DMS 273 (cell line): ENCODE data around the gene CLRN3.

Experiments used
- DNase-seq: peaks from one replicate; lab custom pipeline; 2025; ENCODE audit not compliant: unreplicated experiment; lab: John Stamatoyannopoulos, UW

Gene CLRN3

DNA sequence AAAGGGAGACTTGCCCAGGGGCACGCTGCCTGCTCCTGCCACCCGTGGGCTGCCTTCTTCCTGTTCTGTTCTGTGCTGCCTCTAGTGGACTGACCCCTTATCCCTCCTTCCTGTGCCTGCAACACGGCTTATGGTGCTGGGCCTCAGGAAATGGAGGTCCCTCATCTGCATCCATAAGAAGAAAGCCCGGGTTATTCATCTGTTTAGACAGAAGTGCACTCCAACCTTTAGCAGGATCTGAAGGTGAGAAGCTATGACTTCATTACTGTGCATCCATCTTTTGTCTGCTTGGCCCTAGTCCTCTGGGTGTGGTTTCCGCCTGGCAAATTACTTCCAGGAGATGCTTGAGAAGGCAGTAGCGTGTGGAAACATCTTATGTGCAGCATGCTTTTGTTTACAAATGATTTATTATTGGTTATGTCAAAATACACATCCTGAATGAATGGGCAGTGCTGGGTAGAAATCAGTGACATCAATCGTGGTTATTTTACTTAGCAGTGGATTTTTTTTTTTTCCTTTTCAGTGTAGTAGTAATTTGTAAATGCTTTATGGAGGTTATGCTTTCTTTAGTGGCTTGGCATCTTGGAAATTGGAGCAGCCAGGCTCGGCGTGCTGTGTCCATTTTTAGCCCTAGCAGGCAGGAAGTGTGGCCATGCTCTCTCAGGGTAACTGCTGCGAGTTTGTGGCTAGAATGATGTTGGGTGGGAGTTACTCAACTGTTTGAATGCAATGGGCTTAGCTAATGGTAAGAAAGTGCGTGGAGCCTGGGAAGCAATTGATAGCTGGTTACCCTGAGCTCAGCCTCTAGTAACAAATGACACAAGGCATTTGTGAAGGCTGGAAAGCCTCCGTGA is 26.9 kb upstream of the CLRN3 start:
- peak; percentile 8 for DNase-seq

- no peak for DNase-seq
These were observed 25.8 kb upstream of the CLRN3 start for GRCh38 chr10:127918572-127918971.

GRCh38 chr10:127916826-127917225 is 24.1 kb upstream of the CLRN3 start:
- DNase-seq, result no peak

DNA sequence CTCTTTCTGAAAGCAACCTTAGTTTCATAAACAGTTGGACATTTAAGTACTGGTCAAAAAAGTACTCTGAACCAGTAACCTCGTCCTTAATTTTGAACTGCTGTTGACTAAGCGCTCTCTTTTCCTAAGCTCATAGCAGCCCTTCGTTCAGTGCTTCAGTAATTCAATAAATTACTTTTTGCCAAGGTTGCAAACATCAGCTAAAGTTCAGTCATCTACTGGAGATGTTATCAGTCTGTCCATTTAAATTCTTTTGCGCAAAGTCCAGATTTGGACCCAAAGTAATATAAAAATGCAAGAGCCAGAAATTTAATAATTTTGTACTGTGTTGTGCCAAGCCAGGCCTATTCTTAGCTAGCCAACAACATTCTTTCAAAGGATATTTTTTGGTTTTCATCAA is 22.6 kb upstream of the CLRN3 start:
- DNase-seq, result no peak

GRCh38 chr10:127913368-127913759 is 20.6 kb upstream of the CLRN3 start:
- no peak for DNase-seq

- DNase-seq, result no peak
These were observed 20.0 kb upstream of the CLRN3 start for GRCh38 chr10:127912607-127913367.

DNA sequence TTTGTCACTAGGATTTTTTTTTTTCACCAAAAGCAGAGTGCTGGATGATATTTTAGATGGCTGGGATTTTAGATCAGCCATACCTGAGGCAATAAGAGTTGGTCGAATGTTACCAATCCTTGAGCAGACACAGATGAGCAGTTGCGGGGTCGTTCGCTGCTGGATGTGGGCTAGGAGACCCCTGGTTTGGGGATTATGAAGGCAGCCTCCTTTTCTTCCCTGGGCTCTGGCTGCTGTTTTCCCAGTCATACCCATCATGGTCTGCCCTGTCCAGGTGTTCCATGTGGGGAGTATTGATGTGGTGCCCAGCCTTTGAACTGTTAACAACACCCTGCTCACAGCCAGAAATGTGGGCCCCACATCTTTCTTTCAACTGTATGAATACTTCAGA is 19.1 kb upstream of the CLRN3 start:
- no peak for DNase-seq

DNA sequence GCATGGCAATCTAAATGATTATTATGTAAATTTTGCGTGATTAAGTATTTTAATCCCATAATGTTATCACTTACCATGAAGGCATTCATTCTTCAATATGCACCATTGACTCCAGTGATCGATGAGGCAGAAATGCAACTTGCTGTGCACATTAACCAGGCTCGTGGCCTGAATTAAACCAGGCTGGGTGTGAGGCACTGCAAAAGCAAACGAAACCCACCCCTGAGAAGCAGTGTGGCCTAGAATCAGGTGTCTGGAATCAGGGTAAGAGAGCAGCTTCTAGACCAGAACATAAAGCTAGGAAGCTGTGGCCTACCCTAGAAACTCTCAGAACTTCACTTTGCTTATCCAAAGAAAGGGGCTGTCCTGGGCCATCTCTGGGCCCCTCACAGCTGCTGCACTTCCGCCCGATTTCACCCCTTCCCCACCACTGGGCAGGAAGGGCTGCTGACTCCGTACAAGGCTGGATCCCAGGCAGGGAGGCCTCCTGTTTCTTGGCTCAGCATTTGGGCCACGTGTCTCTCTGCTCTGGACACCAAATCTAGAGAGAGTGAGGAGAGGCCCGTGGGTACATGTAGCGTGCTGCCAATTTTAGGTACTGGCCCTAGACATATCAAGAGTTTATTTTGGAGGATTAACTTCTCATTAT is 18.6 kb upstream of the CLRN3 start:
- no peak for DNase-seq

DNA sequence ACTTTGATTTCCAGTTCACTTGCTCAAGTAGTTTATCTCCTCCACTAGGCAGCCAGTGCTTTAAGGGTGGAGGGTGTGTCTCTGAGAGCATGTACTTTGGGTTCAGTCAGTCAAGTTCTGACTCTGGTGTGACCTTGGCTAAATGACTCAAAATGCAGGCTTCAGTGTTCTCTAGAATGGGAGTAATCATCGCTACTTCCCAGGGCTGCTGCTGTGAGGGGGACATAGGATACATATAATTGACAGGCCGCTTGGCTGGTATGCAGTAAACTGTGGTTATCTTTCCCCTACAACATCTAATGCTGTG is 17.7 kb upstream of the CLRN3 start:
- DNase-seq, result no peak

DNA sequence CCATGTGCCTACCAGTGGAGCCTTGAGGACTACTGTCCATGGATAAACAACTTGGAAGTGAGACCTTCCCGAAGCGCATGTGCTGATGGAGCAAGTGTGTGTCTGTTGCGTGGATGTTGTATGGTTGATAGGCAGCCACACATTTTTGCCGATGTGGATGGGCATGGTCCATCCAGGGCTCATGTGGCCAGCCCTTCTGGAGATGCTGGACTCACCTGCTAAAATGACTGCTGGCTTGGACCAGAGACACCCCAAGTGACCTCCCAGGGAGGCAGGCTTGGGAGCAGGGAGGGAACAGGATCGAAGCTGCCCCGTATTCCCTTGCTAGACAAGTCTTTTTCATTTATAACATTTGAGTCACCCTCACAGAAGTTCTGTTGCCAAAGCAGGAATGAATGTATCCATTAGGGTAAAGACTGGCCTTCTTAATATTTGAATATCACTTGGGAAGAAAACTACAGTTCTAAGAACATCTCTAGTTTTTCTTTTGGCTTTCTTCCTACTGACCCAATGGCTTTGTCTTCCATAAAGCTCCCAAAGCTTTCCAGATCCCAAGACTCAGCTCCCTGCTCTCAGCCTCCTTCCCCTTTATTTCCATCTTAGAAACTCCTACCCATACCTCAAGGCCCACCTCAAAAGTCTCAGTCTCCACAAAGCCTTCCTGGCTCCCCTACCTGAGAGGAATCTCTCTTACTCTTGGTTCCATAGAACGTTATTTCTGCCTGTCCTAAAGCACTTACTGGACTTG is 17.1 kb upstream of the CLRN3 start:
- no peak for DNase-seq

DNA sequence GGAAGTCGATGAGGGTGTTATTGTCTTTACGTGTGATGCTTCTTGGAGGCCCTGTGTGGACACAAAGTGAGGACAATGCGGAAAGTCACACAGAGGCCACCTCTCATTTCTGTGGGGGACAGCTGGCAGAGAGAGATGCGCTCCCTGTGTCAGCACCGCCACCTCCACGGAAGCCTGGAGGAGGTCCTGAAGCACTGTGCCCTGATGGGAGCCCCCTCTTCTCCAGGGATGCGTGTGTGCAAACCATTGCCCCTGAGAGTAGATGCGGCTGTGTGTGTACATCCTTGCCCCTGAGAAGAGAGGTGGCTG is 16.2 kb upstream of the CLRN3 start:
- no peak for DNase-seq

DNA sequence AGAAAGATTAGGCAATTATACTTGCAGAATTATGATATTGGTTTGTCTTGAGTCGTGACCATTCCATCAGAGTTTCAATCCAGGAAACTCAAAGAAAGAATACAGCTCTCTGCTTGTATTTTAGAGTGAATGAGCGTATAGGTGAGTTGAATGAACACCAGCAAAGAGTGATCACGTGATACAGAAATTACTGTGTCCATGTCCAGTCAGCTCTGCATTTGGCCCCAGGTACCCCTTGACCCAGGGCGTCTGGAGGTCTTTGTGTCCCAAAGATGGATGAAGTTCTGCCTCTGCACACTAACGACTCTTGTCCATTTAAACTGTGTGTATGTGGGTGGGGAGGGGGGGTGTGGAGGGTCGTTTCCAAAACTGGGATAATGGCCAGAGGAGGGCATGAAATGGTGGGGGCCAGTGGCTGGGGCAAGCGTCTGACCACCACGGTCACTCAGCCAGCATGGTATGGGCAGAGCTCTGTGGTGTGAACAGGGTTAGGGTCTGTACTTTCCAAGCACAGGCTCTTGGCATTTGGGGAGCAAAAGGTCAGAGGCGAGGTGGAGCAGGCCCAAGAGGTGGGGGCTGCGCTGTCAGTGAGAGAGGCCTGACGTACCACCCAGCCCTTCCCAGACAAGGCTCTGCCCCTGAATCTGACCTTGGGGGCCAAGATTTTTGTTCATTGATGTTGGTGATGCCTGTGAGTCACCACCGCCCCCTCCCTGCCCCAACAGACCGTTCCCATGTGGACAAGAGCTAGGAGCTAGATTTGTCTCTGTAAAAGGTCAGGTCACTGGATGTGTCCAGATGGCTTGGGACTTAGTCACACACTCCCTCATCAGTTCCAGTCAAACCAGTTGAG is 15.6 kb upstream of the CLRN3 start:
- DNase-seq, result no peak

DNA sequence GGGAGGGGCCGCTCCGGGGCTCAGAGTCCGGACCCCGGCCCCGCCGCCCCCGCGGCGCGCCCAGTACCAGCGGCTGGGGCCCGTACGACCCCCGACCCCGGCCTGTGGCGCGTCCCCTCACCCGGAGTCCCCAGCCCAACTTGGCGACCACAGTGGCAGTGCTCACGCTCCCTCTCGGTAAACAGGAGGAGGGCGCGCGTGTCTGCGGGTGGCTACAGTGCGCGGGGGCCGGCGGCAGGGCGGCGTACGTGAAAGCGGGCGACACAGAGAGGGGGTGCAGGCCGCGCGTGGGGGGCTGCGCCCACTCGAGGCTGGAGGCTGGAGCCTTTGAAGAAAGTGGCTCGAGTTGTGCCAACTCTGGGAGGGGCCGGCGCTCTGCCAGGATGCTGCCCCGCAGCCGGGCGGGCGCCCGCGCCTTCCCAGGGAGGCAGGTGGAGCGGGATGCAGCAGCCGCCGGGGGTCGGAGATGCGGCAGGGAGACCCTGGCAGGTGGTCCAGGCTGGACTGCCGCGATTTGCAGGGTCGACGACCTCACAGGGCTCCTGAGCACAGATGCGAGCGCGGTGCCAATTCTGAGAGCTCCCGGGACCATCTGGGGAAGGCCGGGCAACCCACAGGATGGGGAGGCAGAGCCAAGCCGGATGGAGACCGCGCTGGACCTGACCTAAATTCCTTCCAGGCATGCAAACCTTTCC is 14.8 kb upstream of the CLRN3 start:
- DNase-seq, result peak; percentile 35

DNA sequence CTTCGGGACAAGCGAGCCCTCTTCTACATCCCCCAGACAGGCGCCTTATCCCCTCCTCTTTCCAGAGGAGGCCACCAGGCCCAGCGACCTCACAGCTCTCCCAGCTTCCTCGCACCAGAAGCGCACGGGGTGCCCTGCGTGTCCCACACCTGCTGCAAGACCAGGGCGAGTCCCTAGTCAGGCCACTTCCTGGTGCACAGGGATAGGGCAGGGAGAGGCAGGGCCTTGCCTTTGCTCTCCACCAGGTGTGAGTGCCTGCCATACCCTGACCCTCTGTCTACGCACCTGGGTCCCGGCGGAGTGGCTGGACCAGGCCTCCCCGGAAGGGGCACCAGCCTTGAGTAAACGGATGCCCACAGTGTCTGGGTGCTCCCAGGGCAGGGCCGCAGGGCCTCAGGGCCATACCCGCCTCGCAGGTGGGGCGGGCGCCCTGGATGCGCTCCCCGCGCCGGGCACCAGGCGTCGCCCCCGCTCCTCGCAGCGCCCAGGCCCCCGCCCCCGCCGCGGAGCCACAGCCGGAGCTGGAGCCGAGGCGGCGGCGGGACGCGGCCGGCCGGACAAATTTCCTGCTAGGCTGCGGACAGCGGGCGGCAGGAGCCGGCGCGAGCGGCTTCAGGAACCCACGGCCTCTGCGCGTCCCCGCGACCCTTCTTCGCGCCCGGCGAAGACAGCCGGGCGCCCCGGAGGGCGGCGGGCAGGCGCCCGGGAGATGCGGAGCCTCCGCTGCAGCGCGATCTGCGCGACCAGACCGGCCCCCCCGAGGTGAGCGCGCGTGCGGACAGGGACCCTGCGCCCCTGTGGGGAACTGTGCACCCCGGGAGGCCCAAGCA is 14.0 kb upstream of the CLRN3 start, which contains the start of gene PTPRE:
Gene PTPRE, plus strand, starts transcription at position 556 of the 830 bp plus-strand sequence. CDS start 133,779 bp downstream, outside the sequence.
- DNase-seq, result peak; percentile 78

DNA sequence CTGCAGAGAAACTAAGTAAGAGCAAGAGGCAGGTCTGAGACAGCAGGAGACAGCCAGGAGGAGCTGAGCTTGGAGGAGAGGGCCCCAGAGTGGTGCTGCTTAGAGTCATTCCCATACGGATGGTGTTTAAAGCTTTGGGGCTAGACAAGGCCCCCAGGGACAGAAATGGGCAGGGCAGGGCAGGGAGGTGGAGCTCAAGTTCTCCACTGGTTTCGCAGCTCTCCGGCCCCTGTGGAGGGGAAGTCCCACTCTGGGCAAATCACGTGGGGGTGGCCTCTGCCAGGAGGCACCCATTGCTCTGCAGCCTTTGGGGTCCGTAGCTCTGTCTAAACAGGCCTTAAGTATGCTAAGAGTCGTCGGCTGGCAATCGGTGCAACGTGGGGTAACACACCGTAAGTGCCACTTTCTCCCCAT is 13.1 kb upstream of the CLRN3 start:
- DNase-seq, result no peak

GRCh38 chr10:127905001-127905847 is 12.5 kb upstream of the CLRN3 start:
- DNase-seq, result no peak

DNA sequence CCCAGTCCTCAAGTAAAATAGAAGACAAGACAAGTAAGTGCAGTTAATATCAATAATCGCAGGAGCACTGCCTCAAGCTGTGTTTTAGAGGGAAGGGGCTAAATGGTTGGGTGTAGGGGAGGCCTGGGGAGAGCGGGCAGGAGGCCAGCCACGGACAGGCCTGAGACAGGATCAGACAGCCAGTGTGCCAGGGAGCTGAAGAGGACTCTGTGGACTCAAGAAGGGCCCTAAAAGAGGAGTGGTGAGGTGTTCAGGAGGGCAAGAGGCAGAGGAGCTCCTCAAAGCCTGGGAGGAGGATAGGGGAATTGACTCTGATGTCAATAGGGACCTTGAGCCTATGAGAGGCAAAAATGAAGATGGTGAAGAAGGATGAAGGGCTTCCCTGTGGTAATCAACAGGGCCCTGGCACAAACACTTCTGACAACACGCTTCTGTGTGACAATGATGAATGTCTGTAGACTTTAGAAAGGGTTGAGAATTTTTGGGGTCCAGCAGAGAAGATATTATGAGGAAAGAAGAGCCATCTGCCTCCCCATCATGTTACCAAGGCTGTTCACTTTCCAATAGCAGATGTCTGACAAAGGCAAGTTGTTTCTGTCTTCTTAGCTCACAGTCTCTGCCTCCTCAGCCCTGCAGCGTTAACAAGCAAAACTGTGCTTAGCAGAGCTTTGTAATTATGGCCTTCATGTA is 11.7 kb upstream of the CLRN3 start:
- DNase-seq, result no peak

GRCh38 chr10:127903789-127904188 is 11.0 kb upstream of the CLRN3 start:
- DNase-seq, result no peak
